HG03378 (cell line): ENCODE data around the gene PIAS1.
A peak's percentile ranks its signal among the peaks of the same experiment; 100 is the strongest.
"Not testable (repeated sequence)": the region's sequence is repeated elsewhere in the genome, so short reads cannot be mapped to it uniquely, and the experiment has no call there.

ENCODE experiments used
- ATAC-seq: cut with Tn5 transposase; IDR thresholded peaks from one replicate; pipeline ENCODE4 v1.9.1; 2021; ENCODE audit warnings: mild to moderate bottlenecking, moderate library complexity; ENCODE audit not compliant: unreplicated experiment

The PIAS1 gene

DNA sequence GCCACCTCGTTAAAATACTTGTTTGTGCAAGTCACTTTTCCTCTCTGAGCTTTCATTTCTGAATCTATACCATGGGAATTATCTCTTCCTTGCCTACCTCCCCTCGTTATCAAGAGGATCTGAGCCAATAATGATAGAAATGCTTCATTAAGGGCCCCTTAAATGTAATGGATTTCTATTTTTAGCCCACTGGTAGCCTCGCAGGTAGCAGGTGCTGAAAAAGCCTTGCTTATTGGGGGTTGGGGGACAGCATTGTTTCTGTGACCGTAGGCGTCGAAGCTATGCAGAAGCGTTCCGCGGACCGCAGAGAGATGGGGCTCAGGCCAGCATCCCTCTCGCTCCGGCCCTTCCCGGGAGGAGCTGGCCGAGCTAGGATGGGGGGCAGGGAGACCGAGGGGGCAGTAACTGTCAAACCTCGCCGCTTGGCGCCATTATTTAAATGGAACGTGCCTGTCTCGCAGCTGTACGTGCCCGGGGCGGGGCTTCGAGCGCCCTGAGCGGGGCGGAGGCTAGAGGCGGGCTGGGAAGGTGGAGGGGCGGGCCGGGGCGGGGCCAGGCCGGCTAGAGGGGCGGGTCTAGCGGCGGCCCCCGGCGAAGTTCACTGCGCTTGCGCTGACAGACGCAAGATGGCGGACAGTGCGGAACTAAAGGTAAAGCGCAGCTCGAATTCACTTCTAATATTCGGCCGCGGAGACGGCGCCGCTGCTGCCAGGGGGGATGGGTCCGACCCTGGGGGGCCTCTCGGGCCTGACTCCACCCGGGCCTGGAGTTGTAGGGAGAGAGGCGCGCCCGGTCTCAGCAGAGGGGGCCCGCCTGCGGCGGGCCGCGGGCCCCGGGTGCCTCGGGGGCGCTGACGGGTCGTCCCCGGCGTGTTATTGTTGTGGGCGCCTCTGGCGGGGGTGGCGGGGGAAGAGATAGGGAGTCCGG, at the start of gene PIAS1:
PIAS1 (plus strand) TSS at position 615 of the 927 bp plus-strand sequence; CDS start at position 627, 12 bp downstream.
- peak; percentile 69 for ATAC-seq

DNA sequence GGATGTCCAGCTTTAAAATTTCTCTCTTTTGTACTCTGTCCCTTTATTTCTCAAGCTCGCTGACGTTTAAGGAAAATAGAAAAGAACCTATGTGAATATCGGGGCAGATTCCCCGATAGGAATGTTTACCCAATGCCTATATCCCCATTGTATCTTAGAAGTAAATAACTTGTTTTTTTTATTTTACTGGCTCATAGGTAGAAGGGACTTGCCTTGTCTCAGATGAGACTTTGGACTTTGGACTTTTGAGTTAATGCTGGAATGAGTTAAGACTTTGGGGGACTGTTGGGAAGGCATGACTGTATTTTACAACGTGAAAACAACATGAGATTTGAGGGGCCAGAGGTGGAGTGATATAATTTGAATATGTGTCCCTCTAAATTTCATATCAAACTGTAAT, 46.5 kb upstream of the PIAS1 start:
- ATAC-seq, result not testable (repeated sequence)

DNA sequence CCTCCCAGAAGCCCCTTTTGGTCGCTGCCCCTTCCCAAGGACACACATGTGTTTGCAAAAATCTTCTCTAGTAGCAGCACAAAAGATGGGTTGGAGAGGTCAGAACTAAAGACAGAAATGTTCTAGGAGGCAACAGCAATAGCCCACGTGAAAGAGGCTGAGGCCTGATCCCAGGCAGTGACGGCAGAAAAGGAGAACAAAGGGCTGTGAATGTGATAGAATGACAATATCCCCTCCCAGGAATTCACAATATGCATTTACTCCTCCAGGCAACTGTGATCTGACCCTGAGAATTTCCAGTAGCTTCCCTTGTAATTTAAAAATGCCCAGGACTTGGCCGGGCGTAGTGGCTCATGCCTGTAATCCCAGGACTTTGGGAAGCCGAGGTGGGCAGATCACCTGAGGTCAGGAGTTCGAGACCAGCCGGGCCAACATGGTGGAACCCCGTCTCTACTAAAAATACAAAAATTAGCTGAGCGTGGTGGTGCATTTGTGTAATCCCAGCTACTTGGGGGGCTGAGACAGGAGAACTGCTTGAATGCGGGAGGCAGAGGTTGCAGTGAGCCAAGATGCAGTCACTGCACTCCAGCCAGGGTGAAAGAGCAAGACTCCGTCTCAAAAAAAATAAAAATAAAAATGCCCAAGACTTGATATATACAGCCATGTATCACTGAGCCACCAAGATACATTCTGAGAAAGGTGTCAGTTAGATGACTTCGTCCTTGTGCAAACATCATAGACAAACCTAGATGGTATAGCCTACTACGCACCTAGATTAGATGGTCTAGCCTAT, 43.6 kb upstream of the PIAS1 start:
- no peak for ATAC-seq

DNA sequence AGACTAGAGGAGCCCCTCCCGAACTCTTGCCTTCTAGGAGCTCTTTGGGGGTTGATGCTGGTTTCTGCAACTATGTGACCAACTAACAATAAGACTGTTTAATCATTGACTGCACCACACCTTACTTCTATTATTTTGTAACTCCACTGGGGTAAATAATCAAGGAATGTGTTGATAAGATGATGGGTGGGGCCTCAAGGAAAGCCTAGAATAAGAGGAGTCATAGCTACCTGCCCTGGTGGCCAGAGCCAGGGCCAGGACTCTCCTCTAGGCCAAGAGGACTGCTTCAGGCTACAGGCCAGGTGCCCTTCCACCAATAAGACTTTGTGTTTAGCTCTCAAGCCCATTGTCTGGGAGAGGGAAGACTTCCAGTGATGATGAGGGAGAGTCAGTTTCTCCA, 41.2 kb upstream of the PIAS1 start:
- no peak for ATAC-seq

DNA sequence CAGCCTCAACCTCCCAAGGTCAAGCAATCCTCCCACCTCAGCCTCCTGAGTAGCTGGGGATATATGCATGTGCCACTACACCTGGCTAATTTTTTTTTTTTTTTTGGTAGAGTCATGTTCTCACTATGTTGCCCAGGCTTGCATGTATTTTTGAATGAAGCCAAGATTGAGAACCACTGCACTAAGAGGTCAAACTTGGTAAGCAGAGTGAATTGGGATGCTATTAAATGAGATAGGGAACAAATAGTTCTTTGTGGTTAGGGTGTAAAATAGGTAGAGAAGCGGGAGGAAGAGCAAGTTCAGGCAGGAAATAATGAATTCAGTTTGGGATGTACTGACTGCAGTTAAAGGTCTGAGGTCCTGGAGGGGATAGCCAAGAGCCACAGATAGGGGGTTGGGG, 39.9 kb upstream of the PIAS1 start:
- ATAC-seq, result no peak

DNA sequence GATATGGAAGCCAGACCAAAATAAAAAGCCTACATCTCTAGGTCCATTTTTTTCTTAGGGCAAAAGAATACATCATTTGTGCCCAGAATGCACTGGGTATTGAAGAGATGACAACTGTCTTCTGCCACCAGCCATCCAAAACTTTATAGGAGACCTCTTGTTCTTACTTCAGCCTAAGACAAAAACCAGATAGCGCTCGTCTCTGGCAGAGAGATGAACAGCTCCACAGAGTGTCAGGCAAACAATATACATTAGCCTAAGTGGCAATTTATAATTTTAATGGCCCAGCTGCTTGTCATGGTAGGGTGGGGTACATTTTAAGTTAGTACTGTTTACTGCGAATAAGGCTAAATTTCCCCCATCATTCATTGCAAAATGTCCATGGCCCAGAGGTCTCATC, 38.9 kb upstream of the PIAS1 start:
- no peak for ATAC-seq

DNA sequence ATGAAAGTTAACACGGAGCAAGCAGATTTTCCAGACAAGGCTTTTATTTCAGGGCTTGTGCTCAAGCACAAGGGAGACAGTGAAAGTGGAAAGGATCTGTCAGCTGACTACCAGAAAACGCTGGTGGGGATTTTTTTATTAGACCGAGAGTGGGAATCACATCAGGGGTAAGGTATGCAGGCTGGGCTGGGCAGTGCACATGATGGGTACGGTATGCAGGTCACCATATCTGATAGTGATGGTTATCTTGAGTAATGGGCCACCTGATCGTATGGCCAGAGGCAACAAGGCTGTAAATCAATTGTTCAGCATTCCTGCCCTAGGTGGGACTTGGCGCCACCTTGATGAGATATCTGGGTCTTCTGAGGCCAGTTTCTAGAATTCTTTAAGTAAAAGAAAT, 36.9 kb upstream of the PIAS1 start:
- no peak for ATAC-seq

DNA sequence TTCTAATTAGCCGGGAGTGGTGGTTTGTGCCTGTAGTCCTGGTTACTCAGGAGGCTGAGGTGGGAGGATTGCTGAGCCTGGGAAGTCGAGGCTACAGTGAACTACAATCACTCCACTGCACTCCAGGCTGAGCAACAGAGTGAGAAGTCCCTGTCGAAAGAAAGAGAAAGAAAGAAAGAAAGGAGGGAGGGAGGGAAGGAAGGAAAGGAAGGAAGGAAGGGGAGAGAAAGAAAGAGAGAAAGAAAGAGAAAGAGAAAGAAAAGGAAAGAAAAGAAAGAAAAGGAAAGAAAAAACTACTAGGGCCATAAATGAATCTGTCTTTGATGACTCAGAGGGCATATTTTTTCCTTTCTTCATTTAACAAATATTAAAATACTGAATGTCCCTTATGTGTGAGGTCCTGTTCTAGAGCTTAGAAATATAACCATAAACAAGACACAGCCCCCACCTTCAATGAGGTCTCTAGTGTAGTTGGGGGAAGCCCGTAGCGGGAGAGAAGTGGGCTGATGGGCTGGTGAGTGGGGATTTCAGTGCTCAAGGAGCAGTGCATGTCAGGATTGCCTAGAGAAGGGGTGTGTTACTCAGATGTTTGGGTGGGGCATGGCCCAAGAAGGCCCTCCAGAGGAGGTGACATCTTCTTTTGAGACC, 35.2 kb upstream of the PIAS1 start:
- no peak for ATAC-seq

DNA sequence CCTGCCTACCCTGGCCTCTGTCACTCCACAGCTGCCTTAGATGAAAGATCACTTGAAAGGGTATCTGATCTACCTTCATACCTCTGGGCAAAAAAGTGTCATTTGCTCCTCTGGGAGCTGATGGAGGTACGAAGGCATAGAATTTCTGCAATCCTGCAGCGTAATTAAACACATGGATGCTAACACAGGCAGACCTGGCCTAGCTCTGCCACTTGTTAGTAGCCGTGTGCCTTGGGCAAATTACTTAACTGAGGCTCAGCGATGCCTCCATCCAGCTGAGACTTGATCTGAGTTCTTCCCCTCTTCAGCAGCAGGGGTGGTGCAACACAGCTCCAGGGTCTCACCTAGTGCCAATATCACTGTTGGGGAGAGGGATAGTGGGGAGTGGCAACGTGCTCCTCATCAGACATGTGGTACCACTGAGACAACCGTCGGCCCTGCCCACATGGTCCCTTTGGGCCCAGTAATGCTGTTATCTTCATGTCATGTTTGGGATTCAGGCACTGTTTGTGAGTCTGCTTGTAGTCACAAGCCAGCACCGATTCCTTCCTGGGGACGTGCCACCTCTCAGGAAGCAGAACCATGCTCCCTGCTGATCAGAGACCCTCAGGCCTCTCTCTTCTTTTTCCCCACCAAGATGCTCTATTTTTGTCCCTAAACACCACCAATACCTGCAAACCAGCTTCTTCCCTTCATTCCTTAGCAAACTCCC, 34.1 kb upstream of the PIAS1 start:
- ATAC-seq, result no peak

DNA sequence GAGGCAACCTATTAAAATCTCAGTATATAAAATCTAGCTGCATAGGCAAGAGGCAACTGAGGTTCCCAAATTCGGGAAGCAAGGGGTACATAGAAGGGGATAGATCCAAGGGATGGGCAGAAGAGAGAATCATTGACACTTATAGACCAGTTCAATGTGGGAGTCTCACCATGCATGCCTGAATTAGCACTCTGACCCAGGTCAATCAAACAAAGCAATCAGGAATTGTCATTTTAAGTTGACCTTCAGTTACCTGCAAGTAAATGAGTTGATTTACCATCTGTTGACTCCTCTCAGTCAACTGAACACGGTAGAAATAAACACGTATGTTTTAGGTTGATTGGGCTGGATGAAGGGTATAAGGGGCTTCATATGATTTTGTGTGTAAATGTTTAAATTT, 33.4 kb upstream of the PIAS1 start:
- ATAC-seq, result no peak

DNA sequence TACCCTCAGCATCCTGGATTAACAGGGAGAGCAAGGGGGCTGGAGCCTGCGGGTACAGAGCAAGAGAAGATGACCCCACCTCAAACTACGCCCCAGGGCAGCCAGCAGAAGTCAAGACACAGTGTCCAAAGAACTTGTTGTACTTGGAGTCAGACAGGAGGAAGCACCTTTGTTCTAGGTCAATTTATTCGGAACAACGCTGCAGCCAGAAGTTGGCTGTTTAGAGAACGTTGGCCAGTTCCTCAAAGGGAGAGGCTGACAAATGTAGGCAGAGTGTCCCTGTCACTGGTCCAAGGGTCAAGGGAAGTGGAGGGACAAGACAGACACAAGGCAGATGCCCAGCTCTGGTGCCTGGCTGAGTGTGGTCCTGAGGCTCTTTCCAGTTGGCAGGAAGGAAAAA, 32.1 kb upstream of the PIAS1 start:
- no peak for ATAC-seq

DNA sequence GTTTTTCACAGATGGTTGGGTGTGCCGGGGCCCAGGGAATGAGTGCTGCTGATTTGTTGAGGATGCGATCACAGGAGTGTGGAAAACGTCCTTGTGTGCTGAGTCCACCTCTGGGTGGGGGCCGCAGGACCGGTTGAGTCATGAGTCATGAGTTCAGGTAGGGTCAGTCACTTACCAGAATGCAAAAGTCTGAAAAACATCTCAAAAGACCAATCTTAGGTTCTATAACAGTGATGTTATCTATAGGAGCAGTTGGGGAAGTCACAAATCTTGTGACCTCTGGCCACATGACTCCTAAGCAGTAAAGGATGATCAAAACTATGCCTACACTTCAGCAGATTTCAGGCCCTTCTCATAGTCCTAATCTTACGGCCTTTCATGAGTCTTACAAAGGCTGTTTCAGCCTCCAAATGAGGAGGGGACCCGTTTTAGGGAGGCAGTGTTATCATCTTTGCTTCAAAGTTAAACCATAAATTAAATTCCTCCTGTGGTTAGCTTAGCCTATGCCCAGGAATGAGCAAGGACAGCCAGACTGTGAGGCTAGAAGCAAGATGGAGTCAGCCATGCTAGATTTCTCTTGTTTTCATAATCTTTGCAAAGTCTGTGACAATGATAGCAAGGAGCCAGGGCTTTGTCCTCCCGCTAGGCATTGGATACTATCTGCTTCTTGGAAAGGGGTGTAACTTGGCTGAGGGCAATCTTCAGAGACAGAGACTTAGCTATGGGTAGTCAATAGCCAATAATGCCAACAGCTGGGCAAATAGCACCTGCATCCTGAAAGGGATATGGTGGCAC, 30.6 kb upstream of the PIAS1 start:
- no peak for ATAC-seq

DNA sequence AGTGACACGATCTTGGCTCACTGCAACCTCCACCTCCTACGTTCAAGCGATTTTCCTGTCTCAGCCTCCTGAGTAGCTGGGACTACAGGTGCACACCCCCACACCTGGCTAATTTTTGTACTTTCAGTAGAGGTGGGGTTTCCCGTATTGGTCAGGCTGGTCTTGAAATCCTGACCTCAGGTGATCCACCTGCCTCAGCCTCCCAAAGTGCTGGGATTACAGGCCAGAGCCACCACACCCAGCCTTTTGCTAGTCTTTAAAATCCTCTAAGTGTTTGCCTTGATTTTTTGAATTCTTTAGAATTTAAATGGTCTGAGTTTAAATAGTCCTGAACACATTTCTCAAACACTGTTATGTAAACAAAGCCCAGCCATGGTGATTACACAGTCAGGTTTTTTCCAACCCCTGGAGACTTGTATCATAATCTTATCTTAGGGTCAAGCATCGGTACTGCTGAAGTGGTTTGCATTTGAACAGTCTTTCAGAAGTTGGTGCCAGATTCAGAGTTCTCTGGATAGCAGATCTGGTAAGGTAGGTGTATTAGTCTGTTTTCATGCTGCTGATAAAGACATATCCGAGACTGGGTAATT, 28.2 kb upstream of the PIAS1 start:
- no peak for ATAC-seq

DNA sequence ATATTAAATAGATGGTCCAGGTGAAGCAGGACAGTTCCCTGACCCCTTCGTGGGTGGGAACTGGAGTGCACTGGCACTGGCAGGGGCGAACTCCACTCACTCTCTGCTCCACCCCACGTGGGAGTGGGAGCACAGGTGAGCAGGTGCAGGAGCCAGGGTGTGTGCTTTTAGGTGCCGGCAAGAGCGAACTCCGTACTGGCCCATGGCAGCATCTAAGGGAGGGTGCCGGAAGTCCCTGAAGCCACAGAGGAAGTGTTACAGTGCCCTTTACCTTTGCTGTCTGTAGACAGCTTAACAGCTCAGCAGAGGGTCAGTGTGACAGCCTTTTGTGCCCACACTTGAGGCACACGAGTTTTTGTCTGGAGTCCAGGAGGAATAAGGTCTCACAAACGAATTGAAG, 26.7 kb upstream of the PIAS1 start:
- no peak for ATAC-seq

DNA sequence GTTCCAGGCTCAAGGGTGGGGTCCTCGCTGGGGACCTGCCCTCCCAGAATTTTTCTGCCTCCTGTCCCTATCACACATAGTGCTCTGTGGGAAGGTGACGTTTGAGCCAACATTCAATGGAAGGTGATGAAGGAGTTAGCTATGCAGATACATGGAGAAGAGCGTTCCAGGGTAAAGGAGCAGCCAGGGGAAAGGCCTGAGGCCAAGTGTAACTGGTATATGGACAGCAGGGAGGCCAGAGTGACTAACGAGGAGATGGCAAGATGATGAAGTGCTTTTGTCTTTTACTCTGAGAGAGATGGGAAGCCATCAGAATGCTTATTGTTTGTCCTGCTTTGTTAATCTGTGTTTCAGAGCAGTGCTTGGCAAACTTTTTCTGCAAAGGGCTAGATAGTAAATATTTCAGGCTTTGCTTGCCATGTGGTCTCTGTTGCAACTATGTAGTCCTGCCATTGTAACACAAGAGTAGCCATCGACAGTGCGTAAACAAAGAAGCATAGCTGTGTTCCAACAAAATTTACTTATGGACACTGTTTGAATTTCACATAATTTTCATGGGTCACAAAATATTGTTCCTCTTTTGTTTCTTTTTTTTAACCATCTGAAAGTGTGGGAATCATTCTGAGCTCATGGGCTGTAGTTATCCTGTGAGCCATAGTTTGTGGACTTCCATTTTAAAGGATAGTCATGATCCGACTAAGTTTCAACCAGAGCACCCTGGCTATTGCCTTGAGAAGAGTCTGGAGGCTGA, 25.8 kb upstream of the PIAS1 start:
- no peak for ATAC-seq

DNA sequence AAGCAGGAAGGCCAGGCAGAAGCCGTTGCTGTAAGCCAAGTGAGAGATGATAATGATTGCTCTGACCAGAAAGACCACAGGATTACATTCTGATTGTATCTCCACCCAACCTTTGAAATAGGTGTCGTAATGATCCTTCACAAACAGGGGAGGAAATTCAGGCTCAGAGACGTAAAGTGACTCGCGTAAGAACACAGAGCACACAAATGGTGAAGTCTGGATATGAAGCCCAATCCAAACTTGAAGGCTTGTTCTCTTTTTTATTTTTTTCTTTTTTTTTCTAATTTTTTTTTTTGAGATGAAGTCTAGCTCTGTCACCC, 25.3 kb upstream of the PIAS1 start:
- ATAC-seq, result no peak

DNA sequence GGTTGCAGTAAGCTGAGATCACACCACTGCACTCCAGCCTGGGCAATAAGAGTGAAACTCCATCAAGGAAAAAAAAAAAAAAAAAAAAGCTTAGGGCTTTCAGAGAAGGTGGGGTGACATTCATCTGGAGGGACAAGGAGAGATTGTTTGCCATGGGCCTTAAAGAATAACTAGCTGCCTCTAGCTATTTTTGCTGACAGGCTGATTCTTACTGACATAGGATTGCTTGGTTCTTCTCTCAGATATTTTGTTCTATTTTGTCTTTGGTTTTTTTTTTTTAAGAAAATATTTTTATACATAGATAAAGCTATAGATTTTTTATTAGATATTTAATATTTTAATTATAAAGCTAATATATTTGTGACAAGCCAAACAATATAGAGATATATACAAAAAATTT, 24.2 kb upstream of the PIAS1 start:
- no peak for ATAC-seq

DNA sequence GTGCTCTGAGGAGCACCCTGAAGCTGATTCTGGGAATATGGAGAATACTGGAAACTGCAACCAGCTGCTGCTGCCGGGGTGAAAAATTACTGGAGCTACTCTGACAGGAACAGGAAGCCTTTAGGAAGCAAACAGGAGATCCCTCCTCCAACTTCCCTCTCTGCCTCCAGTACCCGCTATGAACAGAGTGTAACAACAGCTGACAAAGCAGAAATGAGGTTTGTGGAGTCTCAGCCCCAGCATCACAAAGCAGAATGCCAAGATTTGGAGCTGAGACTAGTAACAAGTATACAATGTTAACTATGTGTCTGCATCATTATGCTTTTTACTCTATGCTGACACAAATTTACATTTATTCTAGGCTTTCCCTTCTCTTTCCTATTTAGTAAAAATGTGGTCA, 22.7 kb upstream of the PIAS1 start:
- ATAC-seq, result no peak

DNA sequence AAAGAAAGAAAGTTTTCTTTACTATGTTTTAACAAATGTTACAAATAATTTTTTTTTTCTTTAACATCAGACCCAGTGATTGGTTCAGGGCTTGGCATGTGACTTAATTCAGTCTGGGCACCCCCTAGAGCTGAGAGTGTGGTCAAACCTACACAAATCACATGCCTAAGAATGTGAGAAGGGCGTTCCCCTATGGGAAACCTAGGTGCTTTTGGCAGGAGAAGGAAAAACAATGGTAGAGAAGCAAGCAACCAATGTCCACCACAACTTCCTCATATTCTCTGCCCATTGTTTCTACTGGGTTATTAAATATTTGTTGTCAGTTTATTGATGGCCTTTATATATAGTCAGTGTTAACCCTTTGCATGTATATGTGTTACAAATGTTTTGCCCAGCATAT, 21.4 kb upstream of the PIAS1 start:
- ATAC-seq, result no peak
